ENCODE data around the gene IFFO2. TPM values are rescaled to one million over a fixed set of nuclear protein-coding genes. Genes with fewer than 3 reads are reported as not detected.

The IFFO2 gene
- total RNA-seq, 1 experiment from 2014 or later = 15.3 TPM

Other genes with a start within 250 kb of the IFFO2 start
- gene TAS1R2, start 97.0 kb downstream of the IFFO2 start, total RNA-seq (2014; rRNA removed; shearing (Covaris generic)) = not detected in 2 replicates
- gene ALDH4A1, start 54.1 kb downstream of the IFFO2 start, total RNA-seq (2014; rRNA removed; shearing (Covaris generic)) = 5.6 and 10.8 TPM in 2 replicates